Tibial nerve (tissue), 4 donors: Measurements from ENCODE around the gene STIM1. TPM values are rescaled to one million over a fixed set of nuclear protein-coding genes. Genes with fewer than 3 reads are reported as not detected.

Experiments
- DNase-seq, 2 donors: peaks; one replicate each; pipeline ENCODE4 v3.0.0-alpha.2; 2019; ENCODE audit warnings: low spot score in 2 of 2
- H3K27ac ChIP-seq, 4 donors: fragments of 200-600 bp; sonication (generic) in 3 of 4; one replicate each; pipeline ENCODE4 v1.5.1; 2017 to 2019; ENCODE audit warnings: mild to moderate bottlenecking in 1 of 4
- H3K27me3 ChIP-seq, 2 donors: fragments of 200-600 bp; sonication (generic) in 1 of 2; one replicate each; pipeline versions ENCODE4 v1.5.1 to v1.6.0; 2017 to 2019
- H3K36me3 ChIP-seq, 3 donors: fragments of 200-600 bp; sonication (generic); one replicate each; pipeline ENCODE4 v1.5.1; 2018 to 2019
- H3K4me1 ChIP-seq, 4 donors: fragments of 200-600 bp; sonication (generic) in 3 of 4; one replicate each; pipeline ENCODE4 v1.5.1; 2017 to 2019
- H3K4me3 ChIP-seq, 4 donors: fragments of 200-600 bp; sonication (generic) in 3 of 4; one replicate each; pipeline ENCODE4 v1.5.1; 2017 to 2019; ENCODE audit warnings: mild to moderate bottlenecking in 1 of 4, moderate library complexity in 1 of 4
- H3K9me3 ChIP-seq, 4 donors: fragments of 200-600 bp; sonication (generic) in 3 of 4; one replicate each; pipeline ENCODE4 v1.5.1; 2017 to 2019
- CTCF ChIP-seq, 5 experiments: fragments of 200-600 bp in 3 of 5; fragments of 450-650 bp in 2 of 5; sonication (generic) in 3 of 5; IDR thresholded peaks; one replicate each; pipeline ENCODE4 v1.5.1; 2016 to 2019; ENCODE audit warnings: antibody characterized with exemption in 5 of 5, mild to moderate bottlenecking in 3 of 5, moderate library complexity in 2 of 5
- EP300 ChIP-seq, 2 donors: sonication (generic); formaldehyde crosslinking; IDR thresholded peaks; one replicate each; pipeline ENCODE4 v1.6.1; 2017; ENCODE audit warnings: antibody characterized with exemption in 2 of 2, mild to moderate bottlenecking in 1 of 2
- POLR2A ChIP-seq, 2 donors: fragments of 450-650 bp; IDR thresholded peaks; one replicate each; pipeline ENCODE4 v1.6.1; 2017; ENCODE audit warnings: antibody characterized with exemption in 2 of 2, mild to moderate bottlenecking in 2 of 2, moderate library complexity in 2 of 2
- WGBS, 2 donors: methylation state at CpG; one replicate each; pipeline ENCODE4 v1.1.5; 2018; 5-methylcytosine and 5-hydroxymethylcytosine counted together
- total RNA-seq, 4 donors: library from RNA; depleted of rRNA; stranded (reverse); fragments of >200 nt; gene quantifications; one replicate each; pipeline ENCODE4 v1.1.0, GENCODE V29; 2016

STIM1 gene
- total RNA-seq, 4 donors from 2014 or later = 51.3 to 70.1 (median 59.8) TPM

GRCh38 chr11:3942160-3942955 lies 86.9 kb downstream of the STIM1 start:
- H3K4me3 ChIP-seq = no peak overlapping the region
- 74 to 82% methylated on average over 3 of the region's 3 CpGs for WGBS, 2 donors
- no peak for DNase-seq
- H3K9me3 ChIP-seq = no peaks in the 10 kb centered on the region
- no peak for TF ChIP-seq EP300 (IDR thresholded peaks at IDR 0.05)
- H3K36me3 ChIP-seq = no peaks in the 10 kb centered on the region
- peak overlapping the region in 3 of 4 donors; percentile 54 to 78 (median 72) for H3K27ac ChIP-seq
- no peaks in the 10 kb centered on the region for H3K27me3 ChIP-seq
- peaks cover 4 to 92% (median 67%) of the 10 kb centered on the region in 4 donors for H3K4me1 ChIP-seq

- Histone ChIP-seq H3K4me3 (no peak overlapping the region), H3K27ac (peak overlapping the region in 3 of 4 donors; percentile 54 to 78 (median 72)), H3K36me3 (no peaks in the 10 kb centered on the region), H3K4me1 (peaks cover 4 to 97% (median 72%) of the 10 kb centered on the region in 4 donors), H3K27me3 (no peaks in the 10 kb centered on the region), H3K9me3 (no peaks in the 10 kb centered on the region)
- TF ChIP-seq EP300 (IDR thresholded peaks at IDR 0.05) = peak in 1 of 2 donors; percentile 51
- TF ChIP-seq CTCF (IDR thresholded peaks at IDR 0.05) = no peak
- DNase-seq = no peak
- WGBS, 2 donors = 50 to 60% methylated on average over 1 of the region's 1 CpG
These were observed 87.6 kb downstream of the STIM1 start for GRCh38 chr11:3942956-3943497.

GRCh38 chr11:3944198-3944597 lies 88.7 kb downstream of the STIM1 start:
- Histone ChIP-seq H3K27me3 (no peaks in the 10 kb centered on the region), H3K4me1 (peaks cover 4 to 91% (median 67%) of the 10 kb centered on the region in 4 donors), H3K9me3 (no peaks in the 10 kb centered on the region), H3K4me3 (no peak overlapping the region), H3K36me3 (no peaks in the 10 kb centered on the region), H3K27ac (peak overlapping the region in 3 of 4 donors; percentile 41 to 78 (median 72))
- DNase-seq = peak; percentile 26 to 53
- WGBS, 2 donors = 48 to 63% methylated on average over 1 of the region's 1 CpG
- TF ChIP-seq EP300 (IDR thresholded peaks at IDR 0.05) (peak in 1 of 2 donors; percentile 71), POLR2A (IDR thresholded peaks at IDR 0.05) (no peak)

GRCh38 chr11:3946455-3947017 lies 91.1 kb downstream of the STIM1 start:
- no peaks in the 10 kb centered on the region for H3K36me3 ChIP-seq
- H3K4me3 ChIP-seq = no peak overlapping the region
- TF ChIP-seq EP300 (IDR thresholded peaks at IDR 0.05) (no peak), POLR2A (IDR thresholded peaks at IDR 0.05) (no peak), CTCF (IDR thresholded peaks at IDR 0.05) (no peak)
- H3K9me3 ChIP-seq = no peaks in the 10 kb centered on the region
- H3K27ac ChIP-seq = peak overlapping the region; percentile 60 to 84 (median 77)
- no peaks in the 10 kb centered on the region for H3K27me3 ChIP-seq
- peaks cover 4 to 92% (median 68%) of the 10 kb centered on the region in 4 donors for H3K4me1 ChIP-seq
- no peak for DNase-seq
- WGBS, 2 donors = 47 to 52% methylated on average over 2 of the region's 2 CpGs

GRCh38 chr11:3947061-3947460 lies 91.6 kb downstream of the STIM1 start:
- WGBS, 2 donors = 0 to 10% methylated on average over 1 of the region's 1 CpG
- DNase-seq = peak in 1 of 2 donors; percentile 39
- Histone ChIP-seq H3K27ac (peak overlapping the region; percentile 60 to 84 (median 77)), H3K4me3 (no peak overlapping the region), H3K9me3 (no peaks in the 10 kb centered on the region), H3K36me3 (no peaks in the 10 kb centered on the region), H3K27me3 (no peaks in the 10 kb centered on the region), H3K4me1 (peaks cover 4 to 92% (median 69%) of the 10 kb centered on the region in 4 donors)
- TF ChIP-seq POLR2A (IDR thresholded peaks at IDR 0.05) (no peak), EP300 (IDR thresholded peaks at IDR 0.05) (peak in 1 of 2 donors; percentile 61)

GRCh38 chr11:3949125-3949524 lies 93.7 kb downstream of the STIM1 start:
- no peak for DNase-seq
- no peak overlapping the region for H3K27ac ChIP-seq
- no peak overlapping the region for H3K4me3 ChIP-seq
- H3K9me3 ChIP-seq = no peaks in the 10 kb centered on the region
- H3K36me3 ChIP-seq = no peaks in the 10 kb centered on the region
- TF ChIP-seq POLR2A (IDR thresholded peaks at IDR 0.05) (no peak), EP300 (IDR thresholded peaks at IDR 0.05) (no peak), CTCF (IDR thresholded peaks at IDR 0.05) (no peak)
- WGBS, 2 donors = 86 to 92% methylated on average over 2 of the region's 2 CpGs
- H3K27me3 ChIP-seq = no peaks in the 10 kb centered on the region
- peaks cover 4 to 80% (median 57%) of the 10 kb centered on the region in 4 donors for H3K4me1 ChIP-seq
